Right cardiac atrium (tissue), 5 donors: ENCODE measurements around the gene ABLIM2. TPM values are rescaled to one million over a fixed set of nuclear protein-coding genes. Genes with fewer than 3 reads are reported as not detected.

Experiments
- ATAC-seq, 2 donors: fragments of 200-7000 bp; cut with Tn5 transposase; one replicate each; pipeline versions ENCODE4 v1.8.0 to v1.9.1; 2020; ENCODE audit warnings: moderate library complexity in 2 of 2, mild to moderate bottlenecking in 1 of 2
- DNase-seq, 3 donors: peaks; one replicate each; pipeline ENCODE4 v3.0.0-alpha.2; 2020
- H3K27ac ChIP-seq: one replicate; pipeline ENCODE4 v1.5.1; 2013; ENCODE audit warnings: mild to moderate bottlenecking, low read length, control low read depth, moderate library complexity
- H3K27me3 ChIP-seq: one replicate; pipeline ENCODE4 v1.6.1; 2013; ENCODE audit not compliant: control insufficient read depth, insufficient read depth
- H3K4me1 ChIP-seq: one replicate; pipeline ENCODE4 v1.6.1; 2013; ENCODE audit warnings: low read length; ENCODE audit not compliant: control insufficient read depth, insufficient read depth
- H3K4me3 ChIP-seq: one replicate; pipeline ENCODE4 v1.5.1; 2013; ENCODE audit warnings: low read length, control low read depth
- H3K9me3 ChIP-seq: one replicate; pipeline ENCODE4 v1.6.1; 2013; ENCODE audit warnings: low read length; ENCODE audit not compliant: control insufficient read depth
- WGBS: extraction: QIAGEN DNeasy Blood & Tissue Kit; methylation state at CpG from one replicate; pipeline ENCODE4 v1.1.7; 2013; 5-methylcytosine and 5-hydroxymethylcytosine counted together
- intact Hi-C, 4 donors: fragments of 100-400 bp; cut with DNase I; formaldehyde crosslinking; loops; one replicate each; pipeline versions ENCODE4 v1.11.0 to v1.14.0; 2022 to 2023
- polyA plus RNA-seq: library from polyadenylated mRNA; stranded (reverse); fragments of 200-250 nt; gene quantifications from one replicate; pipeline ENCODE4 v1.2.3, GENCODE V29; 2013
- total RNA-seq, 4 donors: library from RNA; stranded (reverse); fragmentation: NEBNext Ultra II Directional; extraction: Animal tissue kit (Norgen Biotek cat#: 25700); gene quantifications; one replicate each; pipeline ENCODE4 v1.2.1, GENCODE V29; 2021
- donor health status: healthy with polysubstance abuse.
- donor health status: DM: no; HTN: yes; CAD: no.
- donor health status: DM: no; HTN: no; CAD: no.
- donor health status: DM: no; HTN: yes; CAD: no; lungs with severe emphysema.
- donor health status: DM: yes; HTN: yes; CAD: no.

ABLIM2 gene
- total and polyA plus RNA-seq, 5 donors: 4.2 to 17.4 (median 8.9) TPM

- Histone ChIP-seq H3K27ac (peak overlapping the region; percentile 83), H3K27me3 (no peaks in the 10 kb centered on the region), H3K9me3 (no peaks in the 10 kb centered on the region), H3K4me3 (no peak overlapping the region), H3K4me1 (peaks cover 6% of the 10 kb centered on the region)
- DNase-seq (peak; percentile 82 to 91 (median 89)), ATAC-seq (peak; percentile 82 to 91)
- intact Hi-C loops: no loop called here
- WGBS: 32% methylated on average over 23 of the region's 23 CpGs
Measured at GRCh38 chr4:8191136-8191747, 32.6 kb upstream of the ABLIM2 start.

- intact Hi-C loops: no loop called here
- no peak for ATAC-seq
- Histone ChIP-seq H3K27ac (peak overlapping the region; percentile 26), H3K4me3 (no peak overlapping the region), H3K27me3 (no peaks in the 10 kb centered on the region), H3K4me1 (peaks cover 6% of the 10 kb centered on the region), H3K9me3 (no peaks in the 10 kb centered on the region)
- 83% methylated on average over 26 of the region's 26 CpGs for WGBS
- peak in 1 of 3 donors; percentile 55 for DNase-seq
Measured at GRCh38 chr4:8189551-8190466, 31.2 kb upstream of the ABLIM2 start.

- peak; percentile 83 to 94 (median 92) for DNase-seq
- WGBS: 40% methylated on average over 29 of the region's 29 CpGs
- no peaks in the 10 kb centered on the region for H3K27me3 ChIP-seq
- H3K4me3 ChIP-seq: no peak overlapping the region
- H3K27ac ChIP-seq: peak overlapping the region; percentile 26
- H3K9me3 ChIP-seq: no peaks in the 10 kb centered on the region
- intact Hi-C loops: no loop called here
- H3K4me1 ChIP-seq: peaks cover 6% of the 10 kb centered on the region
- peak; percentile 72 to 87 for ATAC-seq
Measured at GRCh38 chr4:8188743-8189550, 30.3 kb upstream of the ABLIM2 start.

DNA sequence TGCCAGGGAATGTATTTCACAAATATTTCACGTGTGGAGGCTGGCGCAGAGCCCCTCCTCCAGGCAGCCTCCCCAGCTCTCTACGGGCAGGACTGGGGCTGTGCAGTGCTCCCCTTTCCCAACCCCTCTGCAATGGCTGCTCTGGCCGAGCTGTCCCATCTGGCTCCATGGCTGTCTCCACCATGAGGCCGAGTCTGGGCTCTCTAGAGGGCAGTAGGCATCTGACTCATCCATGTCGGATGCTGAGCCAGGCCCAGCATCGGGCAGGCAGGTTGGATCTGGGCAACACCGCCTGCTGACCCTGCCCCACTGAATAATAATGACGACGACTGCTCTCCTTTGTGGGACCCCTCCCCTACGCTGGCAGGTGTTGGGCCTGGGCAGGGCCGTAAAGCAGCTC, 29.5 kb upstream of the ABLIM2 start:
- 85% methylated on average over 12 of the region's 12 CpGs for WGBS
- no peak overlapping the region for H3K4me3 ChIP-seq
- intact Hi-C loops: no loop called here
- no peaks in the 10 kb centered on the region for H3K9me3 ChIP-seq
- no peak for ATAC-seq
- H3K27me3 ChIP-seq: no peaks in the 10 kb centered on the region
- H3K27ac ChIP-seq: no peak overlapping the region
- DNase-seq: peak in 1 of 3 donors; percentile 42
- peaks cover 8% of the 10 kb centered on the region for H3K4me1 ChIP-seq

DNA sequence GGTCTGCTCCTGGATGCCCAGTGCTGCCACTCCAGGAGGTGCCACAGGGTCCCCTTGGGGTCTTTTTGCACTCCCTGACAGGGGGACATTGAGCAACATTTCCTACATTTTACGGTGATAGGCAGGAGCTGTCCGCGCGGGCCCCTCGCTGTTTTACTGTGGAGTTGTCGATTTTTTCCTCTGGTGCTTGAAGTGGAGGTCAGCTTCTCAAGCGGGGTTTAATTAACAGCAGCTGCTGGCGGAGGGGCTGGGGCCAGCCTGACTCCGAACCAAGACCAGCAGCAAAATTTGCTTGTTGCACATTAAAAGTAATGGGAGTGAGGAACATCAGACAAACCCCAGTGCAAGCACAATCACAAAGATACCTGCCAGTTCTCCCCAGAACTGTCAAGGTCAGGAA, 27.3 kb upstream of the ABLIM2 start:
- H3K4me3 ChIP-seq: no peak overlapping the region
- no peaks in the 10 kb centered on the region for H3K9me3 ChIP-seq
- no peak for ATAC-seq
- H3K4me1 ChIP-seq: peaks cover 18% of the 10 kb centered on the region
- DNase-seq: peak in 1 of 3 donors; percentile 37
- no peaks in the 10 kb centered on the region for H3K27me3 ChIP-seq
- intact Hi-C loops: no loop called here
- H3K27ac ChIP-seq: no peak overlapping the region
- WGBS: 71% methylated on average over 9 of the region's 9 CpGs

- ATAC-seq (no peak), DNase-seq (no peak)
- Histone ChIP-seq H3K4me3 (no peak overlapping the region), H3K9me3 (no peaks in the 10 kb centered on the region), H3K27ac (no peak overlapping the region), H3K4me1 (peaks cover 18% of the 10 kb centered on the region), H3K27me3 (no peaks in the 10 kb centered on the region)
- intact Hi-C loops: no loop called here
- WGBS: 68% methylated on average over 9 of the region's 9 CpGs
Measured at GRCh38 chr4:8185295-8185694, 26.7 kb upstream of the ABLIM2 start.

DNA sequence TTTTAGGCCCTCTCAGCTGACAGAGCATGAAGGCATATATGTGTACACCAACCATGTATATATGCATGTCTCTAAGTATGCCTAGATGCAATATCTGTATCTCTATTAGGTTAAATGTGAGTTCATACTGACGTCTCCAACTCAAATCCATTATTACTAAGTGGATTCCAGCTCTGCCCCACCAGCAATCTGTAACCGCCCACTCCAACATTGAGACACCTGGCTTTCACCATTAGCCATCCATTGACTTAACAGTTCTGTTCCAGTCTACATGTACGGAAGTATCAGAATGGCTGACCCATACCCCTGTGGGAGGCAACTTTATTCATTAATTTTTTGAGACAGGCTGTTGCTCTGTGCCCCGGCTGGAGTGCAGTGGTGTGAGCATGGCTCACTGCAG, 25.4 kb upstream of the ABLIM2 start:
- no peak for ATAC-seq
- Histone ChIP-seq H3K27me3 (no peaks in the 10 kb centered on the region), H3K27ac (no peak overlapping the region), H3K4me3 (no peak overlapping the region), H3K9me3 (no peaks in the 10 kb centered on the region), H3K4me1 (peaks cover 13% of the 10 kb centered on the region)
- WGBS: 90% methylated on average over 4 of the region's 4 CpGs
- DNase-seq: no peak
- intact Hi-C loops: no loop called here

DNA sequence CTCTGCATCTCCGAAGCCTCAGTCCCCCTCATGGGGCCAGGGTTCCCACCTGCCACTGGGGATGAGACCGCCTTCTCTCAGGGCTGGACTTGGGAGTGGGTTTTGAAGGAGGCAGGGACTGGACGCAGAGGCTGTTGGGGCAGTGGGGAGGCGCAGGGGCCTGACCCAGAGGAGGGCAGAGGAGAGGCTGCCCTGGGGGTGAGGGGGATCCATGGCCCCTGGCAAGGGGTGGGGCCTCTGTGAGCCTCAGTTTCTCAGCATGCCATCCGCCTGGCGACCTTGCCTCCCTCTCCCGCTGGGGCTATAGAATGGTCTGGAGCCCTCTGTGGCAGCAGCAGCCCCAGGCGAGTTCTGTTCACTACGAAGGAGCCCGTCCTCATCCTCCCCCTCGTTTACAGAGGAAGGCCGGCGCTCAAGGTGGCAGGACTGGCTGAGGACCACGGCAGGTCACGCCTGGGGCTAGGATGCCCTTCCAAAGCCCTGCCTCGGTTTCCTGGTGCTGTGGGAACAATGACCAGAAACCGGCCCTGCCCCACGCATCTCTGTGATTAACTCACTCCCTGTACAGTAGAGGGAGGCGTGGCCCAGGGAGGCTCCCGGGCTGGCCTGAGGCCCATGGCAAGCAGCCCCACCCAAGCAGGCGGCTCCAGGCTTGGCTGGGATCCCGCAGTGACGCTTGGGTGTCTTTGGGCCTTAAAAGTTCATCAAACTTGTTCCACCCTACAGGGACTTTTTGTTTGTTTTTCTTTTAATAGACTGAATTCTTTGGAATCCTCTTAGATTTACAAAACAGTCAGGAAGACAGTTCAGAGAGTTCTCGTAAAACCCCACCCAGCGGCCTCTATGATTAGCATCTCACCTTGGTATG, 24.5 kb upstream of the ABLIM2 start:
- ATAC-seq (peak; percentile 91 to 92), DNase-seq (peak; percentile 94 to 96 (median 95))
- Histone ChIP-seq H3K27me3 (no peaks in the 10 kb centered on the region), H3K27ac (peak overlapping the region; percentile 2), H3K4me1 (peaks cover 12% of the 10 kb centered on the region), H3K9me3 (no peaks in the 10 kb centered on the region), H3K4me3 (no peak overlapping the region)
- intact Hi-C loops: no loop called here
- WGBS: 52% methylated on average over 25 of the region's 25 CpGs

- intact Hi-C loops: no loop called here
- Histone ChIP-seq H3K27me3 (no peaks in the 10 kb centered on the region), H3K4me1 (peaks cover 12% of the 10 kb centered on the region), H3K27ac (no peak overlapping the region), H3K4me3 (no peak overlapping the region), H3K9me3 (no peaks in the 10 kb centered on the region)
- ATAC-seq (peak in 1 of 2 donors; percentile 1), DNase-seq (peak in 1 of 3 donors; percentile 46)
- 88% methylated on average over 11 of the region's 11 CpGs for WGBS
Measured at GRCh38 chr4:8182294-8182693, 23.7 kb upstream of the ABLIM2 start.

DNA sequence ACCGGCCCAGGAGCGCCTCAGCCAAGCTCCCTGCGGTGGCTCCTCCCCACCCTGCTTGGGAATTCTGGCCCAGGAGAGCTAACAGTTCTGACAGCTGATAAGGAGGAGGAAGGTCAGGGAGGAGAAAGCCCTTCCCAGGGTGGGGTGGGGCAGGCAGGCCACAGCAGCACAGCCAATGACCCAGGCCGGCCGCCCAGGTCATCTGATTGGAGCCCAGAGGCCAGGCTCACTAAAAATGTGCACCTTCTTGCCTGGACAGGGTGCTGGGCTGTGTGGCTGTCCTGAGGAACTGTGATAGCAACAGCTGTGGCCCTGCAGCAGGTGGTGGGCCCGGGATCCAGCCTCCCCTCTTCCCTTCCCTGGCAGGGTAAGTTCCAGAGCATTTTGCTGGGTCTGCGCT, 23.2 kb upstream of the ABLIM2 start:
- WGBS: 47% methylated on average over 7 of the region's 7 CpGs
- Histone ChIP-seq H3K4me3 (no peak overlapping the region), H3K9me3 (no peaks in the 10 kb centered on the region), H3K27ac (no peak overlapping the region), H3K4me1 (peaks cover 12% of the 10 kb centered on the region), H3K27me3 (no peaks in the 10 kb centered on the region)
- ATAC-seq: peak; percentile 71 to 82
- intact Hi-C loops: no loop called here
- DNase-seq: peak; percentile 67 to 79 (median 79)
